GM21515 (cell line): ENCODE measurements around the gene FRY.
"Not testable (repeated sequence)": the region's sequence is repeated elsewhere in the genome, so short reads cannot be mapped to it uniquely, and the experiment has no call there.

Source experiments
- ATAC-seq: cut with Tn5 transposase; IDR thresholded peaks from one replicate; pipeline ENCODE4 v1.9.1; 2021; ENCODE audit not compliant: unreplicated experiment

The FRY gene

GRCh38 chr13:32031025-32031814, at the start of gene FRY:
FRY (plus strand) TSS chr13:32031774; CDS start chr13:32031796, 22 bp downstream.
- peak; percentile 76 for ATAC-seq

- no peak for ATAC-seq
These were observed 49.5 kb upstream of the FRY start for GRCh38 chr13:31982124-31982523.

- no peak for ATAC-seq
These were observed 49.0 kb upstream of the FRY start for GRCh38 chr13:31982540-31982939.

GRCh38 chr13:31983696-31984095, 47.9 kb upstream of the FRY start:
- not testable (repeated sequence) for ATAC-seq

- ATAC-seq = not testable (repeated sequence)
These were observed 47.2 kb upstream of the FRY start for GRCh38 chr13:31984388-31984787.

GRCh38 chr13:31986676-31987470, 44.7 kb upstream of the FRY start:
- ATAC-seq = no peak

GRCh38 chr13:31987535-31988170, 43.9 kb upstream of the FRY start:
- ATAC-seq = no peak

GRCh38 chr13:31994367-31994766, 37.2 kb upstream of the FRY start:
- ATAC-seq = not testable (repeated sequence)

- no peak for ATAC-seq
These were observed 35.0 kb upstream of the FRY start for GRCh38 chr13:31996601-31997000.

GRCh38 chr13:31997641-31998040, 33.9 kb upstream of the FRY start:
- ATAC-seq = no peak

GRCh38 chr13:31998131-31998530, 33.4 kb upstream of the FRY start:
- no peak for ATAC-seq

GRCh38 chr13:32000754-32001153, 30.8 kb upstream of the FRY start:
- ATAC-seq = not testable (repeated sequence)

GRCh38 chr13:32001154-32001768, 30.3 kb upstream of the FRY start:
- ATAC-seq = peak; percentile 87

- ATAC-seq = no peak
These were observed 29.8 kb upstream of the FRY start for GRCh38 chr13:32001769-32002168.

GRCh38 chr13:32002873-32003272, 28.7 kb upstream of the FRY start:
- no peak for ATAC-seq

- ATAC-seq = no peak
These were observed 24.1 kb upstream of the FRY start for GRCh38 chr13:32007494-32007893.

GRCh38 chr13:32008518-32009175, 22.9 kb upstream of the FRY start:
- ATAC-seq = no peak

GRCh38 chr13:32009362-32009761, 22.2 kb upstream of the FRY start:
- no peak for ATAC-seq

GRCh38 chr13:32010136-32010535, 21.4 kb upstream of the FRY start:
- no peak for ATAC-seq

- no peak for ATAC-seq
These were observed 19.6 kb upstream of the FRY start for GRCh38 chr13:32011971-32012370.

GRCh38 chr13:32013181-32013580, 18.4 kb upstream of the FRY start:
- no peak for ATAC-seq
